Vagina (tissue), 2 donors: Measurements from ENCODE around the gene PNISR. TPM values are rescaled to one million over a fixed set of nuclear protein-coding genes. Genes with fewer than 3 reads are reported as not detected.

ENCODE experiments used
- DNase-seq, 2 donors: peaks; one replicate each; pipeline ENCODE4 v3.0.0-alpha.2; 2017; ENCODE audit errors: extremely low spot score in 2 of 2
- H3K27ac ChIP-seq: fragments of 200-600 bp; sonication (generic); one replicate; pipeline ENCODE4 v1.5.1; 2019
- H3K27me3 ChIP-seq: fragments of 200-600 bp; sonication (generic); one replicate; pipeline ENCODE4 v1.5.1; 2019
- H3K36me3 ChIP-seq, 2 donors: fragments of 200-600 bp; sonication (generic); one replicate each; pipeline ENCODE4 v1.5.1; 2017 to 2019
- H3K4me1 ChIP-seq: fragments of 200-600 bp; sonication (generic); one replicate; pipeline ENCODE4 v1.5.1; 2019
- H3K4me3 ChIP-seq, 2 donors: fragments of 200-600 bp; sonication (generic); 1 replicate in 1 of 2; 2 replicates in 1 of 2; pipeline ENCODE4 v1.5.1; 2016 to 2019
- H3K9me3 ChIP-seq: fragments of 200-600 bp; sonication (generic); one replicate; pipeline ENCODE4 v1.5.1; 2019
- CTCF ChIP-seq, 3 experiments: fragments of 450-650 bp in 2 of 3; fragments of 200-600 bp in 1 of 3; sonication (generic) in 1 of 3; IDR thresholded peaks; one replicate each; pipeline ENCODE4 v1.5.1; 2017 to 2019; ENCODE audit warnings: antibody characterized with exemption in 3 of 3, mild to moderate bottlenecking in 2 of 3, moderate library complexity in 2 of 3
- POLR2A ChIP-seq, 2 donors: fragments of 450-650 bp; IDR thresholded peaks; one replicate each; pipeline ENCODE4 v1.6.1; 2017; ENCODE audit warnings: antibody characterized with exemption in 2 of 2, mild to moderate bottlenecking in 2 of 2, moderate library complexity in 2 of 2
- POLR2AphosphoS5 ChIP-seq, 2 donors: sonication (generic); formaldehyde crosslinking; IDR thresholded peaks; one replicate each; pipeline ENCODE4 v1.9.0; 2017; ENCODE audit warnings: antibody characterized with exemption in 2 of 2, mild to moderate bottlenecking in 2 of 2, low read depth in 1 of 2; ENCODE audit not compliant: insufficient read depth in 1 of 2
- intact Hi-C: fragments of 100-400 bp; cut with DNase I; formaldehyde crosslinking; loops from one replicate; pipeline ENCODE4 v1.15.1; 2023
- total RNA-seq: library from RNA; depleted of rRNA; stranded (reverse); fragments of >200 nt; gene quantifications from one replicate; pipeline ENCODE4 v1.2.3, GENCODE V29; 2016

Gene PNISR
- total RNA-seq, 1 donor from 2014 or later: 133 TPM

- Histone ChIP-seq H3K36me3 (peaks cover 0 to 75% of the 10 kb centered on the region in 2 donors), H3K27ac (no peak overlapping the region), H3K4me3 (no peak overlapping the region), H3K9me3 (no peaks in the 10 kb centered on the region), H3K27me3 (no peaks in the 10 kb centered on the region), H3K4me1 (peaks cover under 1% of the 10 kb centered on the region)
- intact Hi-C loops: no loop called here
- TF ChIP-seq POLR2AphosphoS5 (IDR thresholded peaks at IDR 0.05; ENCODE audit: insufficient read depth in 1 of 2, low read depth in 1 of 2) (no peak), POLR2A (IDR thresholded peaks at IDR 0.05) (no peak), CTCF (IDR thresholded peaks at IDR 0.05) (no peak)
- no peak for DNase-seq
Observed at GRCh38 chr6:99407076-99407475, 18.0 kb downstream of the PNISR start.

- intact Hi-C loops: no loop called here
- H3K36me3 ChIP-seq: peaks cover 0 to 86% of the 10 kb centered on the region in 2 donors
- no peaks in the 10 kb centered on the region for H3K27me3 ChIP-seq
Observed at GRCh38 chr6:99402448-99402847, 22.7 kb downstream of the PNISR start.

DNA sequence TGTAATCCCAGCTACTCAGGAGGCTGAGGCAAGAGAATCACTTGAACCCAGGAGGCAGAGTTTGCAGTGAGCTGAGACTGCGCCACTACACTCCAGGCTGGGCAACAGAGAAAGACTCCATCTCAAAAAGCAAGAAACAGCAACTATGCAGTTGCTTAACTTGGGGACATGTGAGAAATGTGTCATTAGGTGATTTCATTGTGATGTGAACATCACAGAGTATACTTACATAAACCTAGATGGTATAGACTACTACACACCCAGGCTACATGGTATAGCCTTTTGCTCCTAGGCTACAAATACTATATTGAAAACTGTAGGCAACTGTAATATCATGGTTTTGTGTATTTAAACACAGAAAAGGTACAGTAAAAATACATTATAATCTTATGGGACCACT is 27.8 kb downstream of the PNISR start:
- Histone ChIP-seq H3K27ac (no peak overlapping the region), H3K4me1 (no peaks in the 10 kb centered on the region), H3K4me3 (no peak overlapping the region), H3K36me3 (peaks cover 0 to 34% of the 10 kb centered on the region in 2 donors), H3K27me3 (no peaks in the 10 kb centered on the region), H3K9me3 (no peaks in the 10 kb centered on the region)
- no peak for DNase-seq
- TF ChIP-seq POLR2AphosphoS5 (IDR thresholded peaks at IDR 0.05; ENCODE audit: insufficient read depth in 1 of 2, low read depth in 1 of 2): no peak
- no peak for TF ChIP-seq POLR2A (IDR thresholded peaks at IDR 0.05)
- TF ChIP-seq CTCF (IDR thresholded peaks at IDR 0.05): no peak
- intact Hi-C loops: no loop called here

More at GRCh38 chr6:99402448-99402847, 22.7 kb downstream of the PNISR start:
- H3K27ac ChIP-seq: no peak overlapping the region
- DNase-seq: no peak
- no peaks in the 10 kb centered on the region for H3K9me3 ChIP-seq
- TF ChIP-seq POLR2A (IDR thresholded peaks at IDR 0.05): no peak
- no peak for TF ChIP-seq POLR2AphosphoS5 (IDR thresholded peaks at IDR 0.05; ENCODE audit: insufficient read depth in 1 of 2, low read depth in 1 of 2)
- TF ChIP-seq CTCF (IDR thresholded peaks at IDR 0.05): no peak
- H3K4me1 ChIP-seq: no peaks in the 10 kb centered on the region
- H3K4me3 ChIP-seq: no peak overlapping the region

- H3K4me3 ChIP-seq: peak within 1 kb of the TSS; percentile 57 to 68
- peaks cover 0 to under 1% of the 10 kb centered on the region in 2 donors for H3K36me3 ChIP-seq
- intact Hi-C loops: no loop called here
- no peak for DNase-seq
- TF ChIP-seq POLR2A (IDR thresholded peaks at IDR 0.05) (no peak), CTCF (IDR thresholded peaks at IDR 0.05) (no peak), POLR2AphosphoS5 (IDR thresholded peaks at IDR 0.05; ENCODE audit: insufficient read depth in 1 of 2, low read depth in 1 of 2) (no peak)
- H3K27ac ChIP-seq: peak within 1 kb of the TSS; percentile 55
- no peaks in the 10 kb centered on the region for H3K27me3 ChIP-seq
- H3K4me1 ChIP-seq: no peaks in the 10 kb centered on the region
- no peaks in the 10 kb centered on the region for H3K9me3 ChIP-seq
Observed at GRCh38 chr6:99393698-99394531, 31.2 kb downstream of the PNISR start, which contains the start of gene COQ3. Gene COQ3 (minus strand): TSS chr6:99394195. CDS start chr6:99394179, 16 bp downstream.

DNA sequence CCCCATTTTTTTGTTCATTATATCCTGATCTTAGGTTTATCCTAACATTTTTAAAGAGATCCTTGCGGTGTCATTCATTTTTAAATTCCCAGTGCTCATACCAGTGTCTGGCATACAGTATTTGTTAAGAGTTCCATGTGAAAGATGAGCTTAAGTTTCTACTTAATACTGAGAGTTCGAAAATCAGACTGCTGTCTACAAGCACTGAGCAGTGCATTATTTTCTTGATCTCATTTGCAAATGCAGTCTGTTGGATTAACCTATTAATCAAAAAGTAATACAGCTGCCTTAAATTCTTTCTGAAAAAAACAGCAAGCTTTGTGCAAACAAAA is 31.8 kb downstream of the PNISR start:
- H3K36me3 ChIP-seq: no peaks in the 10 kb centered on the region
- no peaks in the 10 kb centered on the region for H3K4me1 ChIP-seq
- H3K27me3 ChIP-seq: no peaks in the 10 kb centered on the region
- H3K4me3 ChIP-seq: peak overlapping the region; percentile 57 to 68
- DNase-seq: no peak
- TF ChIP-seq POLR2AphosphoS5 (IDR thresholded peaks at IDR 0.05; ENCODE audit: insufficient read depth in 1 of 2, low read depth in 1 of 2) (no peak), CTCF (IDR thresholded peaks at IDR 0.05) (no peak), POLR2A (IDR thresholded peaks at IDR 0.05) (no peak)
- intact Hi-C loops: no loop called here
- H3K27ac ChIP-seq: peak overlapping the region; percentile 55
- H3K9me3 ChIP-seq: no peaks in the 10 kb centered on the region
